Endothelial cell of umbilical vein (primary cell): ENCODE results near the gene VWA5B2. TPM values are rescaled to one million over a fixed set of nuclear protein-coding genes. Genes with fewer than 3 reads are reported as not detected.

Source experiments
- BruUV-seq: library from RNA; stranded (reverse); fragments of 400-500 nt; replicated peaks from 2 replicates; lab custom pipeline; 2021; lab: Mats Ljungman, UMichigan
- CTCF ChIA-PET: fragments of 300-600, 350-600 bp; sonication (Branson Sonifier 250); formaldehyde crosslinking; loops from one replicate; lab custom pipeline; 2021; ENCODE audit warnings: antibody characterized with exemption, inconsistent platforms; lab: Charles Lee
- POLR2A ChIA-PET: fragments of 300-600, 350-600 bp; sonication (Branson Sonifier 250); formaldehyde crosslinking; loops from one replicate; lab custom pipeline; 2021; ENCODE audit warnings: antibody characterized with exemption, inconsistent platforms; lab: Charles Lee
- DNase-seq: peaks from one replicate; pipeline ENCODE4 v3.0.0-alpha.2; 2011; ENCODE audit warnings: low read depth, low spot score
- FAIRE-seq: peaks from 2 replicates; lab custom pipeline; 2011; peaks lifted over from hg19 to GRCh38; lab: Jason Lieb, UNC
- H2AFZ ChIP-seq: 2 replicates; pipeline ENCODE4 v1.6.0; 2012; ENCODE audit warnings: low read depth, low read length, control low read depth, inconsistent platforms
- H3K27ac ChIP-seq: 2 replicates; pipeline ENCODE4 v1.5.1; 2011; ENCODE audit warnings: low read depth, mild to moderate bottlenecking, control low read depth, low read length, moderate library complexity; ENCODE audit not compliant: insufficient read depth
- H3K27me3 ChIP-seq, 2 experiments: 2 replicates each; pipeline versions ENCODE4 v1.6.0 to v1.6.1; 2011; ENCODE audit warnings: low read length in 2 of 2, mixed read lengths in 1 of 2; ENCODE audit not compliant: control insufficient read depth in 2 of 2, insufficient read depth in 2 of 2
- H3K36me3 ChIP-seq, 2 experiments: 2 replicates in 1 of 2; 3 replicates in 1 of 2; pipeline ENCODE4 v1.5.1; 2011; ENCODE audit warnings: low read length in 2 of 2, mild to moderate bottlenecking in 1 of 2, moderate library complexity in 1 of 2; ENCODE audit not compliant: control insufficient read depth in 2 of 2, insufficient read depth in 2 of 2; ENCODE audit errors: extremely low read depth in 1 of 2
- H3K4me1 ChIP-seq: 3 replicates; pipeline ENCODE4 v1.5.1; 2011; ENCODE audit warnings: mild to moderate bottlenecking, low read length; ENCODE audit not compliant: control insufficient read depth, insufficient read depth; ENCODE audit errors: extremely low read depth
- H3K4me2 ChIP-seq: 2 replicates; pipeline ENCODE4 v1.6.1; 2011; ENCODE audit warnings: low read length, control low read depth, mixed read lengths; ENCODE audit not compliant: insufficient read depth
- H3K4me3 ChIP-seq, 3 experiments: fragments of 200-600 bp in 1 of 3; sonication (generic), shearing (Covaris generic) in 1 of 3; replicated peaks in 1 of 3; 2 replicates each; pipeline ENCODE4 v1.5.1; 2011 to 2016; ENCODE audit warnings: control low read depth in 3 of 3, low read length in 3 of 3, mild to moderate bottlenecking in 2 of 3, inconsistent platforms in 1 of 3, low read depth in 1 of 3, moderate library complexity in 1 of 3; ENCODE audit not compliant: insufficient read depth in 1 of 3
- H3K79me2 ChIP-seq: 2 replicates; pipeline ENCODE4 v1.6.0; 2012; ENCODE audit warnings: low read length, inconsistent platforms; ENCODE audit not compliant: control insufficient read depth, insufficient read depth
- H3K9ac ChIP-seq: replicated peaks from 2 replicates; pipeline ENCODE3; 2011; ENCODE audit warnings: low read length, control low read depth; ENCODE audit not compliant: insufficient read depth; ENCODE audit errors: extremely low read depth
- H3K9me1 ChIP-seq: replicated peaks from 3 replicates; pipeline ENCODE4 v1.6.0; 2011; ENCODE audit warnings: mild to moderate bottlenecking, low read length; ENCODE audit not compliant: control insufficient read depth, insufficient read depth; ENCODE audit errors: extremely low read depth
- H3K9me3 ChIP-seq: replicated peaks from 2 replicates; pipeline ENCODE4 v1.5.1; 2012; ENCODE audit warnings: low read length, inconsistent platforms; ENCODE audit not compliant: control insufficient read depth, insufficient read depth
- H4K20me1 ChIP-seq: replicated peaks from 2 replicates; pipeline ENCODE3; 2011; ENCODE audit warnings: mild to moderate bottlenecking, low read length; ENCODE audit not compliant: control insufficient read depth, insufficient read depth; ENCODE audit errors: extremely low read depth
- EZH2 ChIP-seq: IDR thresholded peaks from 2 replicates; pipeline ENCODE4 v1.6.1; 2012; ENCODE audit warnings: borderline replicate concordance, low read depth, mild to moderate bottlenecking, moderate library complexity, low read length, inconsistent platforms; ENCODE audit not compliant: severe bottlenecking
- FOS ChIP-seq: IDR thresholded peaks from 2 replicates; pipeline ENCODE4 v1.6.1; 2011; ENCODE audit warnings: mild to moderate bottlenecking, low read length, moderate library complexity, borderline replicate concordance; ENCODE audit not compliant: insufficient read depth
- GATA2 ChIP-seq: IDR thresholded peaks from 2 replicates; pipeline ENCODE4 v1.7.0; 2011; ENCODE audit warnings: low read depth, mild to moderate bottlenecking, moderate library complexity, mixed read lengths, low read length; ENCODE audit not compliant: insufficient read length, insufficient read depth
- JUN ChIP-seq: IDR thresholded peaks from 2 replicates; pipeline ENCODE4 v1.6.1; 2011; ENCODE audit warnings: borderline replicate concordance, low read depth; ENCODE audit not compliant: insufficient read length, insufficient read depth
- MYC ChIP-seq: IDR thresholded peaks from one replicate; pipeline ENCODE4 v1.6.1; 2011; ENCODE audit warnings: mild to moderate bottlenecking, low read depth, low read length
- POLR2A ChIP-seq: IDR thresholded peaks from 2 replicates; pipeline ENCODE4 v1.6.1; 2012; ENCODE audit warnings: low read depth, mild to moderate bottlenecking, control low read depth, low read length
- dilution Hi-C: fragments of 300-500 bp; cut with MboI; formaldehyde crosslinking; loops from one replicate; pipeline ENCODE4 v1.15.0; 2019; ENCODE audit warnings: low sequenced_read_pairs; ENCODE audit not compliant: extremely low pct_ligation_motif_present
- intact Hi-C: fragments of 100-400 bp; cut with micrococcal nuclease; formaldehyde crosslinking; loops from one replicate; pipeline ENCODE4 v1.10.0; 2022
- microRNA counts: library from miRNA; unstranded; fragments of <30 nt; microRNA quantifications from one replicate; lab custom pipeline; 2016
- microRNA-seq: library from miRNA; unstranded; fragments of <30 nt; microRNA quantifications from one replicate; pipeline ENCODE4 v1.2.0, GENCODE V29; 2021; ENCODE audit warnings: borderline number of aligned reads, borderline replicate concordance
- polyA plus RNA-seq, 4 experiments: library from polyadenylated mRNA; depleted of rRNA in 3 of 4; stranded (reverse) in 3 of 4; unstranded in 1 of 4; fragments of >200 nt; gene quantifications; 2 replicates each; pipeline versions ENCODE4 v1.2.1 to v1.2.3, GENCODE V29; 2011 to 2012; ENCODE audit warnings: missing spikeins in 1 of 4
- small RNA-seq: library from RNA; depleted of rRNA; stranded (forward); fragments of <200 nt; gene quantifications from one replicate; pipeline ENCODE3, GENCODE V24; 2012; ENCODE audit warnings: low replicate concordance, low read depth; ENCODE audit not compliant: insufficient read depth, insufficient read length
- total RNA-seq: library from RNA; stranded (reverse); gene quantifications from 2 replicates; pipeline ENCODE4 v1.2.3, GENCODE V29; 2021
- TF ChIP-seq, protein P1 (sequence below): IDR thresholded peaks from 2 replicates; pipeline ENCODE4 v1.6.1; 2011; ENCODE audit not compliant: insufficient read depth, insufficient read length
- TF ChIP-seq, protein P2 (sequence below), 2 donors: IDR thresholded peaks; 1 replicate in 1 of 2; 2 replicates in 1 of 2; pipeline ENCODE4 v1.5.1; 2011; ENCODE audit warnings: low read length in 2 of 2, mild to moderate bottlenecking in 2 of 2, moderate library complexity in 2 of 2, control low read depth in 1 of 2, inconsistent platforms in 1 of 2, low read depth in 1 of 2; ENCODE audit not compliant: insufficient read depth in 1 of 2; ENCODE audit errors: extremely low read depth in 1 of 2

VWA5B2 gene
- total and polyA plus RNA-seq, 2 donors (not counting 3 experiments of a cell fraction or from before 2014, with no cell fraction given): 0.03 TPM; not detected in 1

DNA sequence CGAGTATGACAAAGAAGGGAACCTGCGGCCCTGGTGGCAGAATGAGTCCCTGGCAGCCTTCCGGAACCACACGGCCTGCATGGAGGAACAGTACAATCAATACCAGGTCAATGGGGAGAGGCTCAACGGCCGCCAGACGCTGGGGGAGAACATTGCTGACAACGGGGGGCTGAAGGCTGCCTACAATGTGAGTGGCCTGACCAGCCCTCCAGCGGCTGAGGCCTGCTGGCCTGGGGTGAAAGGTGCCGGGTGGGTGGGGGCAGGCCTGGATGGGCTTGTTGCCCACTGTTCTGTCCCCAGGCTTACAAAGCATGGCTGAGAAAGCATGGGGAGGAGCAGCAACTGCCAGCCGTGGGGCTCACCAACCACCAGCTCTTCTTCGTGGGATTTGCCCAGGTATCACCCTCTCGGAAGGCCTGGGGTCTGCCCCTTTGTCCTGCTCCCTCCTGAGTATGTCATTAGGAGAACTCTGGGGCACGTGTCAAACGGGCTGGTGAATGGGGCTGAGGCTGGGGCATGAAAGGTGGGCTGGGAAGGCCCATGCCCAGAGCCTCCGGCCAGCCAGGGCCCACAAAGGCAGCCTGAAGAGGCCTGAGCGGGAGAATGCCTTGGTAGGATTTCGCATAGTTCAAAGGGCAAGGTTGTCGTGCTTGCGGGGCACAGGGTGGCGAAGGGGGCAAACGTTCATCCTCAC lies 61.8 kb downstream of the VWA5B2 start:
- Histone ChIP-seq H3K9me1 (no peaks in the 10 kb centered on the region), H2AFZ (no peak overlapping the region), H3K4me3 (no peak overlapping the region), H3K9me3 (no peaks in the 10 kb centered on the region), H3K27me3 (peaks cover 3% of the 10 kb centered on the region in 2 experiments), H3K9ac (no peak overlapping the region), H3K4me2 (no peak overlapping the region), H3K27ac (no peak overlapping the region), H3K36me3 (no peaks in the 10 kb centered on the region), H4K20me1 (no peaks in the 10 kb centered on the region), H3K4me1 (no peaks in the 10 kb centered on the region), H3K79me2 (no peaks in the 10 kb centered on the region)
- CTCF ChIA-PET: interaction anchor here (0.6 to 2.9 kb wide), 4 partner anchors 64 to 396 kb away, joined by 3 to 19 read pairs (median 8); no protein-coding TSS in a partner anchor
- DNase-seq (no peak), FAIRE-seq (no peak)
- TF ChIP-seq MYC: no peak
- no peak for TF ChIP-seq POLR2A
- TF ChIP-seq EZH2: no peak
- no peak for TF ChIP-seq JUN
- no peak for TF ChIP-seq GATA2
- TF ChIP-seq FOS: no peak
- TF ChIP-seq, protein P1, sequence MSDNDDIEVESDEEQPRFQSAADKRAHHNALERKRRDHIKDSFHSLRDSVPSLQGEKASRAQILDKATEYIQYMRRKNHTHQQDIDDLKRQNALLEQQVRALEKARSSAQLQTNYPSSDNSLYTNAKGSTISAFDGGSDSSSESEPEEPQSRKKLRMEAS: no peak
- TF ChIP-seq, protein P2, sequence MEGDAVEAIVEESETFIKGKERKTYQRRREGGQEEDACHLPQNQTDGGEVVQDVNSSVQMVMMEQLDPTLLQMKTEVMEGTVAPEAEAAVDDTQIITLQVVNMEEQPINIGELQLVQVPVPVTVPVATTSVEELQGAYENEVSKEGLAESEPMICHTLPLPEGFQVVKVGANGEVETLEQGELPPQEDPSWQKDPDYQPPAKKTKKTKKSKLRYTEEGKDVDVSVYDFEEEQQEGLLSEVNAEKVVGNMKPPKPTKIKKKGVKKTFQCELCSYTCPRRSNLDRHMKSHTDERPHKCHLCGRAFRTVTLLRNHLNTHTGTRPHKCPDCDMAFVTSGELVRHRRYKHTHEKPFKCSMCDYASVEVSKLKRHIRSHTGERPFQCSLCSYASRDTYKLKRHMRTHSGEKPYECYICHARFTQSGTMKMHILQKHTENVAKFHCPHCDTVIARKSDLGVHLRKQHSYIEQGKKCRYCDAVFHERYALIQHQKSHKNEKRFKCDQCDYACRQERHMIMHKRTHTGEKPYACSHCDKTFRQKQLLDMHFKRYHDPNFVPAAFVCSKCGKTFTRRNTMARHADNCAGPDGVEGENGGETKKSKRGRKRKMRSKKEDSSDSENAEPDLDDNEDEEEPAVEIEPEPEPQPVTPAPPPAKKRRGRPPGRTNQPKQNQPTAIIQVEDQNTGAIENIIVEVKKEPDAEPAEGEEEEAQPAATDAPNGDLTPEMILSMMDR (IDR thresholded peaks at IDR 0.05; ENCODE audit: extremely low read depth in 1 of 2, insufficient read depth in 1 of 2, low read depth in 1 of 2, low read length in 2 of 2): no peak
- dilution Hi-C loops (no loop called here), intact Hi-C loops (no loop called here)
- POLR2A ChIA-PET: interaction anchor here (0.5 kb wide), 1 partner anchor 633 kb away, joined by 3 read pairs; no protein-coding TSS in a partner anchor
- no TSS peak for BruUV-seq

MicroRNAs within 50 kb of the gene (microRNA counts, 767-probe panel; counts per million panel counts)
- microRNA hsa-miR-1224-3p (lab: Ali Mortazavi, UCI) (723 counts per million, percentile 96 among the panel's probes with 10 or more counts), microRNA hsa-miR-1224-5p (lab: Ali Mortazavi, UCI) (723 counts per million, percentile 96 among the panel's probes with 10 or more counts)

Small RNA genes lying within 50 kb of the gene (microRNA-seq; reads per million reads assigned to microRNA genes)
- gene MIR1224: not detected

Small RNA genes lying within 50 kb of the gene (small RNA-seq; reads per million reads assigned to genes)
- not detected for gene MIR1224

Other genes starting within 250 kb of the VWA5B2 start
- gene ABCC5, start 211.7 kb upstream of the VWA5B2 start, total RNA-seq: 24.6 and 25.4 TPM in 2 replicates
- gene ABCC5, start 211.7 kb upstream of the VWA5B2 start, polyA plus RNA-seq: 18.9 and 22.5 TPM in 2 replicates
- not detected in 2 replicates for gene HTR3D, start 197.8 kb upstream of the VWA5B2 start, total RNA-seq
- not detected in 2 replicates for gene HTR3D, start 197.8 kb upstream of the VWA5B2 start, polyA plus RNA-seq
- not detected in 2 replicates for gene HTR3C, start 176.5 kb upstream of the VWA5B2 start, total RNA-seq
- not detected in 2 replicates for gene HTR3C, start 176.5 kb upstream of the VWA5B2 start, polyA plus RNA-seq
- gene HTR3E, start 132.5 kb upstream of the VWA5B2 start, total RNA-seq: not detected in 2 replicates
- gene HTR3E, start 132.5 kb upstream of the VWA5B2 start, polyA plus RNA-seq: not detected in 2 replicates
- 38.8 and 44.7 TPM in 2 replicates for gene EIF2B5, start 94.2 kb upstream of the VWA5B2 start, total RNA-seq
- 35.5 and 42.7 TPM in 2 replicates for gene EIF2B5, start 94.2 kb upstream of the VWA5B2 start, polyA plus RNA-seq
- 59.0 and 61.3 TPM in 2 replicates for gene DVL3, start 74.2 kb upstream of the VWA5B2 start, total RNA-seq
- gene DVL3, start 74.2 kb upstream of the VWA5B2 start, polyA plus RNA-seq: 41.2 and 43.8 TPM in 2 replicates
- gene AP2M1, start 54.7 kb upstream of the VWA5B2 start, total RNA-seq: 400 and 431 TPM in 2 replicates
- gene AP2M1, start 54.7 kb upstream of the VWA5B2 start, polyA plus RNA-seq: 602 and 603 TPM in 2 replicates
- gene ABCF3, start 43.4 kb upstream of the VWA5B2 start, total RNA-seq: 65.6 and 68.8 TPM in 2 replicates
- gene ABCF3, start 43.4 kb upstream of the VWA5B2 start, polyA plus RNA-seq: 73.4 and 93.9 TPM in 2 replicates
- gene ALG3, start 19.4 kb downstream of the VWA5B2 start, total RNA-seq: 37.7 and 42.9 TPM in 2 replicates
- 99.9 and 102 TPM in 2 replicates for gene ALG3, start 19.4 kb downstream of the VWA5B2 start, polyA plus RNA-seq
- gene EEF1AKMT4, start 20.1 kb downstream of the VWA5B2 start, total RNA-seq: 3.3 and 3.4 TPM in 2 replicates
- gene EEF1AKMT4, start 20.1 kb downstream of the VWA5B2 start, polyA plus RNA-seq: 8.0 and 9.8 TPM in 2 replicates
- not detected in 2 replicates for gene CAMK2N2, start 32.0 kb downstream of the VWA5B2 start, total RNA-seq
- gene CAMK2N2, start 32.0 kb downstream of the VWA5B2 start, polyA plus RNA-seq: 0.11 TPM in 1 of 2 replicates, not detected in the other
- not detected in 2 replicates for gene ECE2, start 46.4 kb downstream of the VWA5B2 start, total RNA-seq
- gene ECE2, start 46.4 kb downstream of the VWA5B2 start, polyA plus RNA-seq: not detected in 2 replicates
- 400 and 435 TPM in 2 replicates for gene PSMD2, start 69.7 kb downstream of the VWA5B2 start, total RNA-seq
- 358 and 414 TPM in 2 replicates for gene PSMD2, start 69.7 kb downstream of the VWA5B2 start, polyA plus RNA-seq
- gene EIF4G1, start 85.0 kb downstream of the VWA5B2 start, total RNA-seq: 524 and 532 TPM in 2 replicates
- gene EIF4G1, start 85.0 kb downstream of the VWA5B2 start, polyA plus RNA-seq: 355 and 401 TPM in 2 replicates
- 19.9 and 26.8 TPM in 2 replicates for gene FAM131A, start 108.0 kb downstream of the VWA5B2 start, total RNA-seq
- 29.9 and 34.1 TPM in 2 replicates for gene FAM131A, start 108.0 kb downstream of the VWA5B2 start, polyA plus RNA-seq
- gene CLCN2, start 132.0 kb downstream of the VWA5B2 start, total RNA-seq: 6.5 and 9.9 TPM in 2 replicates
- gene CLCN2, start 132.0 kb downstream of the VWA5B2 start, polyA plus RNA-seq: 3.5 and 4.9 TPM in 2 replicates
- 80.5 and 89.0 TPM in 2 replicates for gene POLR2H, start 132.1 kb downstream of the VWA5B2 start, total RNA-seq
- gene POLR2H, start 132.1 kb downstream of the VWA5B2 start, polyA plus RNA-seq: 169 and 276 TPM in 2 replicates
- gene THPO, start 148.6 kb downstream of the VWA5B2 start, total RNA-seq: not detected in 2 replicates
- gene THPO, start 148.6 kb downstream of the VWA5B2 start, polyA plus RNA-seq: 0.08 and 0.10 TPM in 2 replicates
- gene CHRD, start 150.5 kb downstream of the VWA5B2 start, total RNA-seq: 0.40 and 0.53 TPM in 2 replicates
- gene CHRD, start 150.5 kb downstream of the VWA5B2 start, polyA plus RNA-seq: 0.27 and 0.54 TPM in 2 replicates